ENCODE data around the gene KCNE1.
A peak's percentile ranks its signal among the peaks of the same experiment; 100 is the strongest.
"Not testable (repeated sequence)": the region's sequence is repeated elsewhere in the genome, so short reads cannot be mapped to it uniquely, and the experiment has no call there.

The KCNE1 gene

DNA sequence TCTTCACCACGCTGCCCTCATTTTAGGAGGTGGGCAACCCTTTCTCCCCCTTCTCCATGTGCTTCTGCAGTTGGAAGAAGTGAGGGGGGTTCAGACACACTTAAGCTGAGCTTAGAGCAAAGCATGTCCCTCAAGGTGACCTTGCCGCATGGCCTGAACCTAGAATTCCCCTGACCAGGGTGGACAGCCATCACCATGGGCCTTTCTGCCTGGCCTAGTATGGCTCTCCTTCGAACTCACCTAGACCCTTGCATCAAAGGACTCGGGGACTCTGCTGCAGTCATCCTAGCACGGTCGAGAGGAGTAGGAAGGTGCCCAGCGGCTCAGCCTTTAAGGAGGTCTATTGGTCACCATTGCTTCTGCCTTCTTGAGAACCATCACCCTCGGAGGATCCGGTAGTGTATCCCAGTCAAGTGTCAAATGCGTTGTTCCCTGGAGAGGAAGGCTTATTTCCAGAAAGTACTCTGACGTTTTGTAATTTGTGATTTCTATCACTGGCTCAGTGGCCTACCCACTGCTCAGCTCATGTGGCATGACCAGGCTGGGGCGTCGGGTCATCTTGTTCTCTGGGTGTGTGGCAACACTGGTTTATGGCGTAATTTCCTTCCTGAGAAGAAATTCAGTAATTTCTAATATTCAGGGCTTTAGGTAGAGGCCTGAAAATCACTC, at the start of gene KCNE1:
KCNE1 (minus strand) TSS at position 424 of the 669 bp plus-strand sequence. CDS start 62,576 bp downstream, outside the sequence.
- no peak for DNase-seq (ENCODE audit: low spot score)

DNA sequence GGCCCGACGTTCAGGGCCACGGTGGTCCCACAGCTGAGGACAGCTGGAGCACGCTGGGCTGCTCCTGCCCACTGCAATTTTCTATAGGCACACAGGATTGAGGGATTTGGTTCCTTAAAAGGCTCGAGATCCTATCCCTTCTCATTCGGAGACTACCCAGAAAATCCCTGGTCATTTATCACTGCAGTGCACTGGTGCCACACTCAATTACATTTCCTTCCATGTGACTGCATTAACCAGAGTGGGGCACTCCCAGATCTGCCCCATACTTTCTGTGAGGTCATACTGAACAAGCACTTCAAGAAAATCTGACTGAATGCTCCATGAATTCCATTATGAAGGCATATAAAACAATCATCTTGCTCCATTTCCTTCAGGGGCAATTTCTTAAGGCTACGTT, 49.8 kb upstream of the KCNE1 start:
- no peak for DNase-seq (ENCODE audit: low spot score)

DNA sequence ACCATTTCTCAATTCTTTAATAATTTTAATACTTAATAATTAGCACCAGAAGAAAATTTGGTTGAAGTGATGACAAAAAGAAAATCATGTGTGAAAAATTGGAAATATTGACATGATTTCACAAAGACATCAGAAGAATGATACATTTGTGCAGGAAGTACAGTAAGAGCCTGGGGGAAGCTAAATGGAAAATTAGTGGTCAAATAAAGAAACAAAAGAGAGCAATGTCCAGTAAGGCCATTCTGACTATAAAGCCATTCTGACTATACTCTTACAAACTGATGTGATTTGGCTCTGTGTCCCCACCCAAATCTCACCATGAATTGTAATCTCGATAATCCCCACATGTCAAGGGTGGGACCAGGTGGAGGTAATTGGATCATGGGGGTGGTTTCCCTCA, 48.6 kb upstream of the KCNE1 start:
- no peak for DNase-seq (ENCODE audit: low spot score)

DNA sequence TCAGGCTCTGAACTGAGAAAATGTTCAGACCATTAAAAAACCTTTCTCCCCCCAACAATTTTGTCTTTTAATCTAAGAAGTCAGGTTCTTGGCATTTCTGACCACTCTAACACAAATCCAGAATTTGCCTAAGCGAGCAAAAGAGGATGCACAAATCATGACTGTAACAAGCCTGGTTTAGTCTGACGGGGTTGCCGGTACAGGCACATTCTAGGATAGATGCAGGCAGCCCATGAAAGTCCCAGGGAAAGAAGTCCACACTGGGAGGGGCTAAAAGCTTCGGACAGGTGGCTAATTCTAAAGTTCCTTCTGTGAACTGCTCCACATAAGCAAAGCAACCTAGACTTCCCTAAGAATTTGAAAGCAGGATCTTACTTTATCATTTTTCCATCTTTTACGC, 48.0 kb upstream of the KCNE1 start:
- DNase-seq (ENCODE audit: low spot score): no peak

DNA sequence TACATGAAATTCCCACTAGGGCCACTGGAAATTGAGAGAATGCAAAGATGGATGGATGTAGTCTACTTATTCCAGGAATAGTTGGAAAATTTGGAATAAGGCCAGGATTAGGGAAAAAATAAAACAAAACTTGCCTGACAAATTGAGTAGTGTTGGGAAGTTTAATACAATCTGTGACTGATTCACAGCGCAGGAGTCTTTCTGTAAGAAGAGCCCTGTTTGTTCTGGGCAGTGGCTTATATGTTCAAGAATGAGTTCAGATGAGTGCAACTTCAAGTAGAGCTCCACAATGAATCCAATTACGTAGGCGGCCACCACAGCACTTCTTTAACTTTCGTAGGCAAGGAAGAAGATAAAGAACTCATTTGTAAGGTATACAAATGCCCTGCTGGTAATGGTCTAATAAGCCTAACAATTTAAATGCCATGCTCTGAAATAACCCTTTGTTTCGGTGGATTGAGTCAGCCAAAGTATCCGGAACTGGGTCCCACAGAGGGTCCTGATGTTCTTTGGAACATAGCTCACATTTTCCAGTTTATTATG, 47.1 kb upstream of the KCNE1 start:
- no peak for DNase-seq (ENCODE audit: low spot score)

DNA sequence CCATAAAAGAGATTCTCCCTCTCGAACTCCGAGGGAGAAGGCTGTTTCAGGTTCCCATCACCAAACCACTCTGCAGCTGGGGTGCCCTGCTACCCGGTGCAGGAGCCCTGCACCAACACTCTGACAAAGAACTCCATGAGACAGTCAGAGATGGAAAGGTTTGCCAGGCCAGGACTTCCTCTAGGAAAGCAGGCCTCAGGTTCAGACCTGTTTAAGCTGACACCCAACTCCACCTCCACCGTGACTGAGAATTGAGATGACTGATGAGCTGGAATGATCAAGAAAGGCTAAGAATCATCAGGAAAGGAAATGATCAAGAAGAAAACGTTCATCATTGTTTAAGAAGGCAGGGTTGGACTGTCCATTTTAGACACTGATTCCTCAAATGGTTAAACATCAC, 46.2 kb upstream of the KCNE1 start:
- DNase-seq (ENCODE audit: low spot score): no peak

DNA sequence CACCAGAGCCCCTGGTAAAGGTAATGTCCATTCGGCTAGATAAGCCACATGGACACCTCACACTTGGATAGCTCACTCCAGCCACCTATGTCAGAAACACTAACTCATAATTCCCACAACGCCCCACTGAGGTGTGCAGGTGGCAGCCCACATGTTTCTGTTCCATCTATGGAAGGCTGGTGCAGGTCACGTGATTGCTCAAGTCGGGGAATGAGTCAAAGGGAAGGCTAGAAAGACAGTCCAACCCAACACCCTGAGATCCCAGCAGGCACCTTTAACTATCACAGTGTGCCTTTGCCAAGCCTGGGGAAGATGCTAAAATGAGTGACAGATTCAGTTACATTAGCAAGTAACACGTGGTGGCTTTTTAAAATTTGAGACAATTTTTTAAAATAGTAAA, 45.3 kb upstream of the KCNE1 start:
- DNase-seq (ENCODE audit: low spot score): no peak

DNA sequence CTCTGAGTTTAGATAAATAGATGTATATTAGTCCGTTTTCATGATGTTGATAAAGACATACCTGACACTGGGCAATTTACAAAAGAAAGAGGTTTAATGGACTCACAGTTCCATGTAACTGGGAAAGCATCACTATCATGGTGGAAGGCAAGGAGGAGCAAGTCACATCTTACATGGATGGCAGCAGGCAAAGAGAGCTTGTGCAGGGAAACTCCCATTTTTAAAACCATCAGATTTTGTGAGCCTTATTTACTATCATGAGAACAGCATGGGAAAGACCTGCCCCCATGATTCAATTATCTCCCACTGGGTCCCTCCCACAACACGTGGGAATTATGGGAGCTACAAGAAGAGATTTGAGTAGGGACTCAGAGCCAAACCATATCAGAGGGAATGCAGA, 42.7 kb upstream of the KCNE1 start:
- not testable (repeated sequence) for DNase-seq (ENCODE audit: low spot score)

DNA sequence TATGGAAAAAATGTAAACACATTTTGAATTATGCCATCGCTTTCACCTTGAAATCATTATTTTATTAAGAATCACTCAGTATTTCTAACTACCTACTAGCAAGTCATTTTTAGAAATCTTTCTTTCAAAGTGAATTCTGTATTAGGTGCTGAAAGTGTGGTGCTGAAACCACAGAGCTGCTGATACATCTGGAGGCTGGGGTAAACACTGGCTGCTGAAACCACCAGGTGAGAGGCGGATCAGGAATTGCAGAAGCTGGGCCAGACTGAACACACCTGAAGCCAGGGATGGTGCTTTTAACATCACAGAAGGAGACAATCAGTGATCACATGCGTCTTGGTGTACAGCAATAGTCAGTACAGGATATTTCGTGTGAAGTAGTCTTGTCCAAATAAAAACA, 42.2 kb upstream of the KCNE1 start:
- DNase-seq (ENCODE audit: low spot score): no peak

DNA sequence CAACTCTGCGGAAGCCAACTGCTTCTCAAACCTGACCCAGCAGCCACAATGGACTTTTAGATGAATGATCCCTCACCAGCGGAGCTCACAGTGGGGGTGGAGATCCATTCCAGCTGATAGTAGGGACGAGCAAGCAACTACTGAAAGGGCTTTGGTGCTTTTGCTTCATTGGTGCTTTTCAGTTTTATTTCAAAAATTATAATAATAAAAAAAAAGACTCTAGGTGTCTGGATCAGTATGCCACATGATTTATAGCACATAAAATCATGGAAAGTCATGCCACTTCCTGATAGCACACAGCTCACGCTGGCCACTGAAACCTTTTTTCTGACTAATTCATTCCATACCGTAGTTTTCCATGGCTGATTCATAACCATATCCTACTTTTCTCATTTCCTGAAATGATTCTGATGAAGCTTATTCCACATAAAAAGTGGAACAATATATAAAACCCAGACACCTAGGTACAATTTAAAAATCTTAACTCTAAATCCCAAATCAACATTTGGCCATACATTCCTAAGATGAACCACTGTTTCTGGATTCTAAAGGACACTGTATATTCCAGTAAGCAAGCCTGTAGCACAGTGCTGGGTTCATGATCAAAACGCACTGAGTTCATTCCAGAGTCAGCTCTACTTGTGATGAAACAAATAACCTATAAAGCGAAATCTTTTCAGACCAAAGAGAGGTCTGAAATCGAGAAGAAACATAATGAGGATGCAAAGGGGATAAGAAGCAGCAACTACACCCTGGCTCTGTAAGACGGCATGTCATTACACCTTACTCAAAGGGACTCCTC, 41.3 kb upstream of the KCNE1 start:
- no peak for DNase-seq (ENCODE audit: low spot score)

DNA sequence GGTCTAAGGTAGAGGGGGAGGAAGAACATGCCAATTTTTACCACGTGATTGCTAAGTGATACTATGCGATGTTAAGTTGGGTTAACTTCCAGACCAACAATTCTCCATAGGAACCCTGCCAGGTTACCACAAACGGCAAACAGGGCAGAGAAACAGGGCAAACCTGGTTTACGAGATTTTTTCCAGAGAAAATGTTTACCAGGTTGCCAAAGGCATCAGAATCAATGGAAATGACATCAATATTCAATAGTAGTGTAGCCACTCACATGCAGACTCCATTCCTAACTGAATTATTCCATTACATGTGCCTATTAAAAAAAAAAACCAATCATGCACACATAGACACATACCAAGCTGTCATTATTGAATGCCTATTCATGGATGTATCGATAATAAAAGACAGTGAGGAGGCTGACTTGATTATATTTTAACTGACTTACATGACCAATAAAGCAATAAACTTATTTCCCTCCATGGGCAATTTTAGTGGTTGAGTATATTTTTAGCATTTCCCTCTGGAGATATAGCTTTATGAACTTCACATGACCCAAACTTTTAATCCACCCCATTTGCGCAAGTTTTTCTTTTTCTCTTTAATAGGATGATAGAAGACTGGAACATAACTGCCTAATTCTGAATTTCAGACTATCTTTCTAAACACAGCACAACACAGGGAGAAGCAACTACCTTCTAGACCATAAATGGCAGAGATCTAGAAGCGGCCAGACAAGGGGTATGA, 40.5 kb upstream of the KCNE1 start:
- DNase-seq (ENCODE audit: low spot score): no peak

DNA sequence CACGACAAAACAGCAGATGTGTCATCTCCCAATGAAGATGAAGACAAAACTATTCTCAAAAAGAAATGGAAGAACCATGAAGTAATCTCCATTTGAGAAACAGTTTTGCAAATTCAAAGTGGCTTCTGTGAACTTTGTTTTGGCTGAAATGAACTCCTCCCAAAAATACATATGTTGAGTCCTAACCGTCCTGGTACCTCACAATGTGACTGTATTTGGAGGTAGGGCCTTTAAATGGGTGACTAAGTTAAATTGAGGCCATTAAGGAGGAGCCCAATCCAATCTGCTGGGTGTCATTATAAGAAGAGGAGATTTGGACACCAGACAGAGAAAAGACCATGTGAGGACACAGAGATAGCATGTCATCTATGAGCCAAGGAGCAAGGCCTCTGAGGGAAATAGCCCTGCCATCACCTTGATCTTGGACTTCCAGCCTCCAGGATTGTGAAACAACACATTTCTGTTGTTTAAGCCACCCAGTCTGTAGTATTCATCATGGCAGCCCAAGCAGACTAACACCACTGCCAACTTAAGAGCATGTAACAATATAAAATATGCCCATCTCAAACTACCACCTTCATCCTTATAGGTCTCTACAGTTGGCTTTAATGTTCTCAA, 38.3 kb upstream of the KCNE1 start:
- no peak for DNase-seq (ENCODE audit: low spot score)

DNA sequence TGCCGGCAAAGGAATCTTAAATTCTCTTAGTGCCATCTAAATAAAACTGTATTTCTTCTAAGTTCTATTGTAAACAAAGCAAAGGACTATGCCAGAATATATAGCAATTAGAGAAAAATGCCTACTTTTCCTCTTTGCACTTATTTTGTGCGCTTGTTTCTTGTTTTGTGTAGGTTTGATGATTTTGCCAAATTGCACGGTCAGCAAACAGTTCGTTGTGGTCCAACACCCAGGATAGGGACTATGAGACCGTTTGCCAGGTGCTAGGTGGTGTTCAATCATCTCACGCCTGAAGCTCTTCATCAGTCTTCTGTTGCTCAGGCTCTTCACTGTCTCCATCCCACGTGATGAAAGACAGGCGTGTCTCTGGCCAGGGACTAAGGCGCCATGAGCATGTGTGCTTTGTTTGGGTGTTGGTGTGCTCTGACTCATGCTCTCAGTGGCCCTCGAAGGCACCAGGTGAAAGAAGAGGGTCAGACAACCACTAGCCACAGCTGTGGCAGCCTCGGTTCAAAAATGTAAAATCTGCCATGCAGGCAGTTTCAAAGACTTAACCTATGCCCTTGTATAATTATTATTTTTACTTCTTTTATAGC, 36.9 kb upstream of the KCNE1 start:
- no peak for DNase-seq (ENCODE audit: low spot score)

DNA sequence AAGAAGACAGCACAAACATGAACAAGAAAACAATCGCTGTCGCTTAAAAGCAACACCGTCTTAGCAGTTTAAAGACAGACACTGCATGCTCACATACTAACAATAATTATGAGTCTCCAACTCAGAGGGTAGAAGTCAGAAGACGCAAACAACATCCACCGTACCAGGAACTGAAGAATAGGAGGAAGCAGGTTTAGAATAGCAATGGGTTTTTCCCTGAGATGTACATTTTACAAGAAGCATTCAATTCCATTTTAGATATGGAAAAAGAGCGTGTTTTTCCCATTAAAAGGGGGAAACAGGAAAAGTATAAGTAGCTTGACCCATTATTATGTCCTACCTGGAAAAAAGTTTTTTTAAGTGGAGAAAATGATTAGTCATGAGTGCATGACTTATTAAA, 34.5 kb upstream of the KCNE1 start:
- no peak for DNase-seq (ENCODE audit: low spot score)

DNA sequence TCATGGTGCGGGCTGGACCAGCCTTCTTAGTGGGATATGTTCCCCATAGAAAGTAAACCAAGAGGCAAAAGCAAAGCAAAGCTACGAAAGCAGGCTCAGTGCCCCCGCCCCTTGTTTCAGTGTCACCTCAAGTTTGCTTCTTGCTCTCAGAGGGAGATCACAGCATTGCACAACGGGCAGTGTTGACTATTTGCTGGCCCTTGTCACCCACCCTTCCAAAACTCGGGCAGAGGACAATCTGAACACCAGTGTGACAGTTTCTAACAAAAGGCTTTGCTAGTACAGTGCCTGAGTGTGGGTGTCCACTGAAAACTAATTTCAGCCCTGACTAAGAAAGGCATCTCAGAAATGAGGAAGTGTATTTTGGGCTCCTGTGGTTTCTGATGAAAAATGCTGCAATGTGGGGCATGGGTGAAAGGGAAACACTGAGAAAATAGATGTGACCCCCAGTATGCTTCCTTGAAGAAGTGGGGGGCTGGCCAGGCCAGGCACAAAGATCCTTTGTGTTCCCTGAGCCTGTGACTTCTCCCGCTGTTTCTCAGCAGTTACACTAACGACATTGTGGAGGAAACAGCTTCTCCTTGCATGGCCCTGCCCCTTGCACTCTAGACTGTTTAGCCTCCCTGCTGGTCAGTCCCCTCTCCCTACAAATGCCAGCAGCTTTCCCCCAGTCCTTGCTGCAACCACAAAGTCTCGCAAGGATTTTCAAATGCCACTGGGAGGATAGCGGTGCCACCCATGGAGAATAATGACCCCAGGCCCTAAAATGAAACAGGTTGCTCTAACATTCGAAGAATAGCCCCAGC, 33.3 kb upstream of the KCNE1 start:
- DNase-seq (ENCODE audit: low spot score): peak; percentile 79

DNA sequence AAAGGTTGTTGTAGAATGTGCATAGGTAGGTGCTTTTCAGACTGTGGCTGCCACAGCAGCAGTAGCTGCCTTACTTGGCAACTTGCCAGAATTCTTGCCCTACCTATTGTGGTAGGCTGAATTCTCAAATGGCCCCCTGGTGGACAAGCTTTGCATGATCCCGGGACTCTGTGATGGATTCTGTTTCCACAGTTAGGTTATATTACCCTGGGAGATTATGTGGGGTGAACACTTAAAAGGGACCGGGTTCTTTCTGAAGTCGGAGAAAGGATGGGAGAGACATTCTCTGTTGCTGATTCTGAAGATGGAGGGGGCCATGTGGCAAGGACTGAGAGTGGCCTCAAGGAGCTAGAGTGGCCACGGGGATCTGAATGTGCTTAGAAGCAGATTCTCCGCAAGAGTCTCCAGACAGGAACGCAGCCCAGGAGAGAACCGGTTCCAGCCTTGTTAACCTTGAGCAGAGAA, 32.1 kb upstream of the KCNE1 start:
- peak; percentile 24 for DNase-seq (ENCODE audit: low spot score)

DNA sequence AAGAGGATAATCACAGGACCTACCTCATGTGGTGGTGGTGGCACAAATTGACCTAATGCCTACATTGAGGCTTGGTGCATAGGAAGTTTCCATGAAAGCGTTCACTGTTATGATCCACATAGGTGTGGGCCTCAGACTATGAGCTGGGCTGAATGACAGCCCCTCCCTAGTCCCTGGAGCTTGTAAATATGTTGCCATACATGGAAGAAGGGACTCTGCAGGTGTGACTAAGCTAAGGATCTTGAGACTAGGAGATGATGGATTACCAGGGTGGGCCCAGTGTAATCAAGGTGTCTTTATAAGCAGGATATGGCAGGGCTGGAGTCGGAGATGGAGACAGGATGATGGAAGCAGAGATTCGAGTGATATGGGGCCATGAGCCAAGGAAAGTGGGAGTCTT, 31.0 kb upstream of the KCNE1 start:
- DNase-seq (ENCODE audit: low spot score): no peak

DNA sequence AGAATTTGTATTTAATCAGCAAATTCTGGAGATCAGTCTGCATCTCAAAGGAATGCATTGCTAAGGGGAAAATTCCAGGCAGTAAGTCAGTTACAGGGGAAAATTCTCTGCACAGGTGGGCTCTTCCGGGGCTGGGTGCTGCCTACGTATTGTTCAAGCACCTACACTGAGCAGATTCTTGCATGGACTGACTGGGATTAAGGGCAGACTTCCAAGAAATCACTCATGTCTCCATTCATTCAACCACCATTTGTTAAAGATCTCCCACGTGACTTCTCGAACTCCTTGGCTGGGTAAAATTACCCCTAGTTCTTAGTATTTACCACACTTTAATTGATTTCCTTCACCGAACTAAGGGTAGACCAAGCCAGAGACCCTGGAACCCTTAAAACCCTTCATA, 28.2 kb upstream of the KCNE1 start:
- DNase-seq (ENCODE audit: low spot score): no peak

DNA sequence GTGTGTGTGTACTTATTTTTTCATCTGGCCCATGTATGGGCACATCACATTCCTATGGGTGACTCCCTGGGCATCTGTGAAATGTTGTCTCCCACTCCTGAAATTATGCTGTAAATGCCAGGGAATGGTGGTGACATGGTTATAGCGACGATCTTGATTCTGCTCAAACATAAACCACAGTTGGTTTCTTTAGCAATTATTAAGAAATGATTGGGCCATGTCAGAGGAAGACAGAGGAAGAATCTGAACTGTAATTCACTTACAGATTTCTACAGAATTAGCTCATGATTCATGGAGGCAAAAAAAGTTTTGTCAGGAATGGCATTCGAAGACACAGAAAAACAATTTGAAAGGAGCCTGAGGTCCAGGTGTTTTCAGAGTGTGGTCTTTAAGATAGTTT, 25.8 kb upstream of the KCNE1 start:
- DNase-seq (ENCODE audit: low spot score): no peak

DNA sequence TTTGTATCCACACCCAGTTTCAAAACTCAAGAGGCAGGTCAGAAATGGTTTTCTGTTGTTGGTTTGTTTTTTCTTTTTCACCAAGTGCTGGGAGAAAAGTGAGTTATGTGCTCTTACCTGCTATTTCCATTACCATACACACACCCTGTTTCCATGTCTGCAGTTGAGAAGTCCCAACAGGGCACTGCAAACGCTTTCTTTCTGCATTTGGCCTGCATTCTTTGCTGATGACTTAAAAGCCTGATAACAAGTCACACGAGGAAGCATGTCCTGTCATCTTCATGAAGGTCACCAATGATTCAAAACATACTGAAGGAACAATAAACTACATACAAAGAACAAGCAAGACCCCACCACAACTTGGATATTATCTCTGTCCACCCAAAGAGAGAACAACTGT, 24.8 kb upstream of the KCNE1 start:
- no peak for DNase-seq (ENCODE audit: low spot score)

DNA sequence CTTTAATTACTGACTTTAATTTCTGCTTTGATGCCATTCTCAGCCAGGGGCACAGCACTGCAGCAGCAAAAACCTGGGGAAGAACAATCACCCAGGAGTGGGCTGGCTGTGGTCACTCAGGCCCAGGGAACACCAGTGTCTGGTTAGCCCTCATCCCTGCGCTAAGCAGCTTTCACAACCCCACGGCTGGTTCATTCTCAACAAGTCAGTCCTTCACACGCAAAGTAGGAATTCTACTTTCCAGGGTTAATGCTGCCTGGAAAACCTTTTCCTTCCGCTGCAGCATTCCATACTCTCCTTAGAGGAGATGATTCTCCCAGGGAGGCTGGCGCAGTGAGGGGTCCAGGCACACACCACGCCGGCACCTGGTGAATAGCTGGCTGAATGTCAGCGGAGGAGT, 24.3 kb upstream of the KCNE1 start:
- no peak for DNase-seq (ENCODE audit: low spot score)
